ENCODE measurements around the gene SPATA3.

- no peak for TF ChIP-seq CTCF (IDR thresholded peaks at IDR 0.05; ENCODE audit: low read depth, low read length)
- no peak for TF ChIP-seq EZH2phosphoT487 (IDR thresholded peaks at IDR 0.05; ENCODE audit: low read depth)
Measured at GRCh38 chr2:230952226-230952956, 43.5 kb upstream of the SPATA3 start.
